GM18861 (cell line): ENCODE measurements around the gene SULF2.

Experiments used
- ATAC-seq: cut with Tn5 transposase; IDR thresholded peaks from one replicate; pipeline ENCODE4 v1.9.1; 2021; ENCODE audit not compliant: unreplicated experiment

SULF2 gene

DNA sequence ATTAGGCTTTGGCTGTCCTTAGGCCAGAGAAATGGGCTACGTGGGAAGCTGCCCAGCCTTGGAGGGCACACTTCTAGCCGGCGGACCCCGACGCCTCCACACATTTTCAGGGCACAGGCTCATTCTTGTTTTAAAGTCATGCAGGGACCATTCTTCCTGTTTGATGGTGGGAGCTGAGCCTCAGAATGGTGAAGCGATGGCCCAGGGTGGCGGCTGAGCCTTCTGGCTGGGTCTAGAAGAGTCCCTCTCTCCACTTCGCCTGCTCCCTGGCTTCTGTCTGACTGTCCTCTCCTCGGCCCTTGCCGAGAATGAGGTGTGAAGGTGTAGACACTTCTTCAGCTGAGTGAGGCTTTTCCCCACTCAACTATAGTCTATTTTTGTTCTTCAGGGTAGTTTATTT is 114.4 kb downstream of the SULF2 start:
- ATAC-seq: no peak

GRCh38 chr20:47669927-47670890 is 115.1 kb downstream of the SULF2 start:
- ATAC-seq: no peak

DNA sequence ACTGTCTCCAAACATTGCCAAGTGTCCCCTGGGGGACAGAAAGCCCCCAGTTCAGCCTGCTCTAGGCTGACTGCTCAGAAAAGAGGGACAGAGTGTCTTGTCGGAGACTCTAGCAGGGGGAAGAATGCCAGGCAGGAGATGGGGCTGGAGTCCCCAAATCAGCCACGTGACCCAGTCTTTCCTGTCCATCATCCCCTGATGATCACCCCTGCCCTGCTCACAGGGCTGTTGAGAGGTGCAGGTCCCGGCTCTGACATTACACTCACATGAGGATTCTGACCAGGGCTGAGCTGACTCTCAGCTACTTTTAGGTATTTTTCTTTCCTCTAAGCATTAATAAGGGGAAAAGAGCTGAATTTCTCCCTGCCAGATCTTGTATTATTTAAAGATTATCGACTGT is 115.8 kb downstream of the SULF2 start:
- ATAC-seq: no peak

DNA sequence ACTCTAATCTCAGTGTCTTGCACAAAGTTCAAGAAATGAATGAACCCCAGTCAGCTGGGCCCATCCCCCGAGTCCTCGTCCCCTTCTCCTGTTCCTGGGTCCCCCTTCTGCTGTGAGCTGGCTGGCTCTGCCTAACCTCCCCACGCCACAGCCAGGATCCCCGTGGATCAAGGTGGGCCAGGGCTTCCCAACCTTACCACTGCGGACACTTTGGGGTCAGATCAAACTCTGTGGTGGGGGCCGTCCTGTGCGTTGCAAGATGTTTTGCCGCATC is 116.2 kb downstream of the SULF2 start:
- no peak for ATAC-seq

DNA sequence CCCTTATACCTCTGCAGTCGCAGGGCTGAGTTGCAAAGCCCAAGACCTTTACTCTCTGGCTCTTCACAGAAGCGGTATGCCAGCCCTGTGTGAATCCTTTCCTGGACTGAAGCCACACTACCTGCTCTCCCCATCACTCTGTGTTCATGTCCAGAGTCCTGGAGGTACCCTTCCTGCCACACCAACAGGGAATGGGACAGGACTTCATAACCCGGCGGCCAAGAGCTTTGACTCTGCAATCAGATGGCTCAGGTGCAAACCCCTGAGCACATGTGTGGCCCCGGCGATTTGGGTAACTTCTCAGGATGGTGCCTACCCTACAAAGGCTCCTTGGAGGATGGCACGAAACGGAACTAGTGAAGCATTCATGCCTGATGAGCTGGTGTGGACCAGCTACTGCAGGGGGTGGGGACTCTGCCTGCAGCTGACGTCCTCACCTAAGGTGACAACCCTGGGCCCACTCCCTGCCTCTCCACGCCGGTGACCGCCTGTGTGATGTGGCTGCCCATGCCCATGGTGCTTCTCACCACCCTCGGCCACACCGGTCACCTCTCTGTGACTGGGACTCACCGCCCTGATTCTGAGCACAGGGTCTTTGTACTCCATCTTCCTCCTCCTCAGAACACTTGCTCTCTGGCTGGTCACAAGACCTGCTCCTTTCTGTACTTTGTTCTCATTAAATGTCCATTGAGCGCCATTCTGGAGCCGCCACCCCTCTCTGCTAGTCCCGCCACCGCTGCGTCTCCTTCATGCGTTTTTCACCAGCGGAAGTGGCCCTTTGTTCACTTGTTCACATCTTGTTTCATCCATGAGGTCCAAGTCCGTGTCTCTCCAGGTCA is 116.7 kb downstream of the SULF2 start:
- ATAC-seq: no peak

GRCh38 chr20:47667531-47668312 is 117.6 kb downstream of the SULF2 start:
- no peak for ATAC-seq

- ATAC-seq: no peak
Observed at GRCh38 chr20:47667086-47667485, 118.2 kb downstream of the SULF2 start.

- ATAC-seq: no peak
Observed at GRCh38 chr20:47666304-47666703, 119.0 kb downstream of the SULF2 start.

GRCh38 chr20:47665221-47665991 is 119.9 kb downstream of the SULF2 start:
- ATAC-seq: no peak

DNA sequence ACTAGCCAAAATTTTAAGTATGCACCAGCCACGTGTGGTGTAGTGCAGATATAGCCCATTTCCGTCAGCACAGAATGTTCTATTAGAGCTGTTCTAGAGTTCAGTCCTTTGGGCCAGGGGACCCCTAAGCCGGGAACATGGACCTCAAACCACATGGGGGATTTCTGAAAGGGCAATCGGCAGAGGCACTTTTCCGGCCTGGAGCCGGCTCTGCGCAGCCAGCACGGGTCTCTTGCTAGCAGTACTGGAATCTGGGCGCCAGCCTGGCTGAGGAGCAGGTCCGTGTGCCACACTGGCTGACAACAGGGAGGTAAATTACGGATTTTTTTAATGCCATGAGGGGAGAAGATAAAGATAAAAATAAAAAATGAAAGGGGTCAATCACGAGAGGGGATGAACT is 120.5 kb downstream of the SULF2 start:
- ATAC-seq: no peak

DNA sequence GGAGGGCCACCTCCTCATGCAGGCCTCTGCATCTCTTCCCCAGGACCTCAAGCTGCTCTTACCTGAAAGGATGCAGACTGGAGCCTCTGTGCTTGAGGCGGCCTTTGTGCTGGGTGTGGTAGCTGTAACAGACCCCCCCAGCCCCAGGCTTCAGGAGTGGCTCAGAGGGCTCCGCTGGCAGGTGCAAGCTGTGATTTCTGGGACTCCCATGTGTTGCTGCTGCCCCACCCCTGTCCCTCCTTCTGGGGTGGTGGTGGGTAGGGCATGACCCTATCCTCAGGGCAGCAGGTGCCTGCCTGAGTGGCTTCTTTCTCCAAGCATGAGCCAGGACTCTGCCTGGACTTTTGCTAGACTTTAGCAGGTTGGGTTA is 121.2 kb downstream of the SULF2 start:
- ATAC-seq: no peak

DNA sequence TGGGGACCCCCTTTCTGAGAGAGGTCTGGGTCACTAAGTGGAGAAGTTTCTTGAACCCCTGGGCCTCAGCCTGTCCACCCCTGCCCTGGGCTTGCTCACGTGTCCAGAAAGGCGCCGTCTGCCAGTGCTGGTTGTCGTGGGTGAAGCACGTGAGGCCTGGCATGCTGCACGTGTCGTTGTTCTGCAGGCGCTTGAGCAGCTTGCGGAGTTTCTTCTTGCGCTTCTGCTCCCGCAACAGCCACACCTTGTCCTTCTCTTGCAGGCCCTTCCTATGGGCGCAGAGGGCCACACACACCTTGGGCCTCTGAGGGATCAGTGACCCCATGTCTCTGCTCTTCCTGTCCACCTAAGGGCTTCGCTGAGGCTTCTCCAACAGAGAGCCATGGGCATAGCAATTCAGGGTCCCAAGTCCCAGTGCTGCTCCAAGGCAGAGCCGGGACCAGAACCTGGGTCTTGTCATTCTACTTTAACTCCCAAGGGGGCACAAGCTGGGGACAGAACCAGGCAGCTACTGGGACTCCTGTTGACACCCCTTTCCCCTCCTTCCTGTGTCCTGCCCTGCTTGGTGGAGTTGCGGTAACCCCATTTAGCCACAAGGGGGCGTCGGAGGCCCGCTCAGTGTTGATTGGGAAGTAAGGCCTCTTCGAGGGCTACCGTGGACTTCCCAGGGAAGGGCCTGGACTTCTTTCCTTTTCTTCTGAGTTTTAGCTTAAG is 121.8 kb downstream of the SULF2 start:
- no peak for ATAC-seq

- ATAC-seq: no peak
Observed at GRCh38 chr20:47662483-47663353, 122.6 kb downstream of the SULF2 start.

- ATAC-seq: no peak
Observed at GRCh38 chr20:47661714-47662113, 123.6 kb downstream of the SULF2 start.

DNA sequence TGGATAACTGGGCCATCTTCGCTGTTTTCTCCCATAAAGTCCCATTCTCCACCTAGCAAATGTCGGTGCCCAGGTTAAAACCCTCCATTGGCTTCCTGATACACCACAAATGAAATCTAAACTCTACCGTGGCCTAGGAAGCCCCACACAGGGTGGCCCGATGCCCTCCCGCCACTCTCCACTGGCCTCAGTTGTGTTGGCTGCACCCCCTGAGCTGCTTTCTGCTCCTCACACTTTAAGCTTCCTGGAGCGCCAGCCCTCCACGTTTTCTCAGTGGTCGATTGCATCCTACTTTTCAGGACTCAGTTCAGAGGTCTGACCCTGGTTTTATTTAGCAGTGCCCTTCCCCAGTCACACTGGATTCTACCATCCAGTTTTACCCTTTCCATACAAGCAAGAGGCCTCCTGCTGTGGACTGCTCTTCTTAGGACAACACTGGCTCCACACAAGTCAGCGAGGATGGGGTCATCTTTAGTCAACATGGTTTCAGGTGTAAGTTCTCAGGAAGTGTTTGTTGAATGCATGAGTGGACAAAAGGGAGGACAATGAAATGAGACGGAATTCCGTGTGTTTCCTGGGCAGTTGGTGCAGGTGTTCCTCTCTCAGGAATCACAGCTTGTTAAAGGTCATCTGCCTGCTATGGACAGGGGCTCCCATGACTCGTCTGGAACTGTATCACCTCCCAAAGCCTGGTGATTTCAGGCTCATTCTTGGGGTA is 124.1 kb downstream of the SULF2 start:
- ATAC-seq: no peak

DNA sequence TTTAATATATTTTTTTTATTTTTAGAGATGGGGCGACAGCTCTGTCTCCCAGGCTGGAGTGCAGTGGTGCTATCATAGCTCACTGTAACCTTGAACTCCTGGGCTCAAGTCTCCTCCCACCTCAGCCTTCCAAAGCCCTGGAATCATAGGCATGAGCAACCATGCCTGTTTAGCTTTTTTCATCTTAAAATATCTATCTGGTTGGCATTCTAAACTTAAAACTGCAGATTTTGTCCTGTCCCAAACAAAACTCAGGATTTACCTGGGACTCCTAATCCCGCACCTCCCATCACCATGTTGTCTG is 124.7 kb downstream of the SULF2 start:
- no peak for ATAC-seq

- no peak for ATAC-seq
Observed at GRCh38 chr20:47659904-47660601, 125.2 kb downstream of the SULF2 start.

DNA sequence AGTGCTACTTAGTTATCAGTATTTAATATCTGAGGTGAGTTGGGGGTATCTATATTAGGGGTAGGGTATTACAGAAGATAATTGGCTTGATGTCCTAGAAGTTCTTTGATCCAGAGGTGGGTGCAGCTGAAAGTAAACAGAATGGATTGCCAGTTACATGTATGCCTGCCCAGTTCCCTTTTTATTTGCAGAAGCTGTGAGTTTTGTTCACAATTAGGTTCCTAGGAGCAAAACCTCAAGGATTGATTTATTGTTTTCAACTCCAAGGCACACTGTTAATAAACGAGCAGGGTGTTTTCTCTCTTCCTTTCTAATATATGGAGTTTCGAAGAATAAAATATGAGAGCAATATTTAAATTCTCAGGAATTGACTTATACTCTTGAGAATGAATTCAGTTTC is 129.0 kb downstream of the SULF2 start:
- ATAC-seq: no peak
